Activated naive CD4-positive, alpha-beta T cell treated with anti-CD3 and anti-CD28 coated beads, Interleukin-2, amount 50 U/mL, for 24 hours (primary cell): Measurements from ENCODE around the gene PPM1F.

ENCODE experiments used
- H3K27ac Mint-ChIP-seq: one replicate; pipeline ENCODE4 v1.8.0; 2021; ENCODE audit warnings: mild to moderate bottlenecking, mixed read lengths
- H3K27me3 Mint-ChIP-seq: one replicate; pipeline ENCODE4 v1.8.0; 2021; ENCODE audit warnings: mixed read lengths
- H3K36me3 Mint-ChIP-seq: one replicate; pipeline ENCODE4 v1.8.0; 2021; ENCODE audit warnings: mixed read lengths
- H3K4me1 Mint-ChIP-seq: one replicate; pipeline ENCODE4 v1.8.0; 2021; ENCODE audit warnings: mixed read lengths
- H3K4me3 Mint-ChIP-seq: one replicate; pipeline ENCODE4 v1.8.0; 2021; ENCODE audit warnings: mild to moderate bottlenecking, mixed read lengths
- H3K9me3 Mint-ChIP-seq: one replicate; pipeline ENCODE4 v1.8.0; 2021; ENCODE audit warnings: mixed read lengths

Gene PPM1F

GRCh38 chr22:21967693-21968271, 15.1 kb upstream of the PPM1F start:
- H3K27ac Mint-ChIP-seq, result no peak overlapping the region
- no peaks in the 10 kb centered on the region for H3K27me3 Mint-ChIP-seq
- peaks cover 12% of the 10 kb centered on the region for H3K36me3 Mint-ChIP-seq

GRCh38 chr22:21966643-21967516, 14.2 kb upstream of the PPM1F start:
- H3K27ac Mint-ChIP-seq, result no peak overlapping the region
- peaks cover 10% of the 10 kb centered on the region for H3K36me3 Mint-ChIP-seq
- no peak overlapping the region for H3K4me3 Mint-ChIP-seq
- no peaks in the 10 kb centered on the region for H3K27me3 Mint-ChIP-seq
- no peaks in the 10 kb centered on the region for H3K9me3 Mint-ChIP-seq
- H3K4me1 Mint-ChIP-seq, result no peaks in the 10 kb centered on the region

More at GRCh38 chr22:21967693-21968271, 15.1 kb upstream of the PPM1F start:
- no peaks in the 10 kb centered on the region for H3K4me1 Mint-ChIP-seq
- no peak overlapping the region for H3K4me3 Mint-ChIP-seq
- no peaks in the 10 kb centered on the region for H3K9me3 Mint-ChIP-seq

GRCh38 chr22:21965762-21966288, 13.2 kb upstream of the PPM1F start:
- no peaks in the 10 kb centered on the region for H3K9me3 Mint-ChIP-seq
- H3K27me3 Mint-ChIP-seq, result no peaks in the 10 kb centered on the region
- peaks cover 8% of the 10 kb centered on the region for H3K36me3 Mint-ChIP-seq
- no peaks in the 10 kb centered on the region for H3K4me1 Mint-ChIP-seq
- H3K4me3 Mint-ChIP-seq, result no peak overlapping the region
- H3K27ac Mint-ChIP-seq, result no peak overlapping the region

- Mint-ChIP-seq H3K9me3 (no peaks in the 10 kb centered on the region), H3K4me3 (no peak overlapping the region), H3K27ac (no peak overlapping the region), H3K27me3 (no peaks in the 10 kb centered on the region), H3K4me1 (no peaks in the 10 kb centered on the region), H3K36me3 (peaks cover 6% of the 10 kb centered on the region)
These were observed 12.4 kb upstream of the PPM1F start for GRCh38 chr22:21964918-21965484.

- peaks cover 6% of the 10 kb centered on the region for H3K36me3 Mint-ChIP-seq
- no peaks in the 10 kb centered on the region for H3K27me3 Mint-ChIP-seq
- no peaks in the 10 kb centered on the region for H3K9me3 Mint-ChIP-seq
- no peaks in the 10 kb centered on the region for H3K4me1 Mint-ChIP-seq
- no peak overlapping the region for H3K27ac Mint-ChIP-seq
- H3K4me3 Mint-ChIP-seq, result no peak overlapping the region
These were observed 11.6 kb upstream of the PPM1F start for GRCh38 chr22:21964234-21964633.

- H3K27me3 Mint-ChIP-seq, result no peaks in the 10 kb centered on the region
- no peak overlapping the region for H3K4me3 Mint-ChIP-seq
- H3K27ac Mint-ChIP-seq, result no peak overlapping the region
- no peaks in the 10 kb centered on the region for H3K4me1 Mint-ChIP-seq
- peaks cover 6% of the 10 kb centered on the region for H3K36me3 Mint-ChIP-seq
- H3K9me3 Mint-ChIP-seq, result no peaks in the 10 kb centered on the region
These were observed 11.2 kb upstream of the PPM1F start for GRCh38 chr22:21963790-21964211.

GRCh38 chr22:21963286-21963685, 10.6 kb upstream of the PPM1F start:
- Mint-ChIP-seq H3K27ac (no peak overlapping the region), H3K4me1 (no peaks in the 10 kb centered on the region), H3K36me3 (peaks cover 3% of the 10 kb centered on the region), H3K9me3 (no peaks in the 10 kb centered on the region), H3K27me3 (no peaks in the 10 kb centered on the region), H3K4me3 (no peak overlapping the region)

- Mint-ChIP-seq H3K27me3 (no peaks in the 10 kb centered on the region), H3K9me3 (no peaks in the 10 kb centered on the region), H3K27ac (no peak overlapping the region), H3K4me3 (no peak overlapping the region), H3K4me1 (no peaks in the 10 kb centered on the region), H3K36me3 (peaks cover 3% of the 10 kb centered on the region)
These were observed 10.0 kb upstream of the PPM1F start for GRCh38 chr22:21962655-21962949.

GRCh38 chr22:21961886-21962654, 9.4 kb upstream of the PPM1F start:
- peaks cover under 1% of the 10 kb centered on the region for H3K36me3 Mint-ChIP-seq
- H3K9me3 Mint-ChIP-seq, result no peaks in the 10 kb centered on the region
- no peaks in the 10 kb centered on the region for H3K4me1 Mint-ChIP-seq
- no peak overlapping the region for H3K4me3 Mint-ChIP-seq
- no peaks in the 10 kb centered on the region for H3K27me3 Mint-ChIP-seq
- no peak overlapping the region for H3K27ac Mint-ChIP-seq

GRCh38 chr22:21961127-21961867, 8.6 kb upstream of the PPM1F start:
- no peaks in the 10 kb centered on the region for H3K27me3 Mint-ChIP-seq
- H3K36me3 Mint-ChIP-seq, result no peaks in the 10 kb centered on the region
- H3K27ac Mint-ChIP-seq, result no peak overlapping the region
- no peaks in the 10 kb centered on the region for H3K9me3 Mint-ChIP-seq
- no peak overlapping the region for H3K4me3 Mint-ChIP-seq
- H3K4me1 Mint-ChIP-seq, result no peaks in the 10 kb centered on the region

GRCh38 chr22:21960200-21961126, 7.8 kb upstream of the PPM1F start:
- Mint-ChIP-seq H3K4me3 (no peak overlapping the region), H3K27me3 (no peaks in the 10 kb centered on the region), H3K9me3 (no peaks in the 10 kb centered on the region), H3K36me3 (no peaks in the 10 kb centered on the region), H3K4me1 (no peaks in the 10 kb centered on the region), H3K27ac (no peak overlapping the region)

- H3K36me3 Mint-ChIP-seq, result no peaks in the 10 kb centered on the region
- no peaks in the 10 kb centered on the region for H3K4me1 Mint-ChIP-seq
- no peak overlapping the region for H3K27ac Mint-ChIP-seq
- H3K27me3 Mint-ChIP-seq, result no peaks in the 10 kb centered on the region
- H3K9me3 Mint-ChIP-seq, result no peaks in the 10 kb centered on the region
- H3K4me3 Mint-ChIP-seq, result no peak overlapping the region
These were observed 6.8 kb upstream of the PPM1F start for GRCh38 chr22:21959274-21960074.

- no peaks in the 10 kb centered on the region for H3K4me1 Mint-ChIP-seq
- H3K27me3 Mint-ChIP-seq, result no peaks in the 10 kb centered on the region
- H3K9me3 Mint-ChIP-seq, result no peaks in the 10 kb centered on the region
- no peaks in the 10 kb centered on the region for H3K36me3 Mint-ChIP-seq
- no peak overlapping the region for H3K27ac Mint-ChIP-seq
- H3K4me3 Mint-ChIP-seq, result no peak overlapping the region
These were observed 6.0 kb upstream of the PPM1F start for GRCh38 chr22:21958360-21959273.
